Measurements from ENCODE around the gene ACAT2.
"Not testable (repeated sequence)": the region's sequence is repeated elsewhere in the genome, so short reads cannot be mapped to it uniquely, and the experiment has no call there.

The ACAT2 gene

DNA sequence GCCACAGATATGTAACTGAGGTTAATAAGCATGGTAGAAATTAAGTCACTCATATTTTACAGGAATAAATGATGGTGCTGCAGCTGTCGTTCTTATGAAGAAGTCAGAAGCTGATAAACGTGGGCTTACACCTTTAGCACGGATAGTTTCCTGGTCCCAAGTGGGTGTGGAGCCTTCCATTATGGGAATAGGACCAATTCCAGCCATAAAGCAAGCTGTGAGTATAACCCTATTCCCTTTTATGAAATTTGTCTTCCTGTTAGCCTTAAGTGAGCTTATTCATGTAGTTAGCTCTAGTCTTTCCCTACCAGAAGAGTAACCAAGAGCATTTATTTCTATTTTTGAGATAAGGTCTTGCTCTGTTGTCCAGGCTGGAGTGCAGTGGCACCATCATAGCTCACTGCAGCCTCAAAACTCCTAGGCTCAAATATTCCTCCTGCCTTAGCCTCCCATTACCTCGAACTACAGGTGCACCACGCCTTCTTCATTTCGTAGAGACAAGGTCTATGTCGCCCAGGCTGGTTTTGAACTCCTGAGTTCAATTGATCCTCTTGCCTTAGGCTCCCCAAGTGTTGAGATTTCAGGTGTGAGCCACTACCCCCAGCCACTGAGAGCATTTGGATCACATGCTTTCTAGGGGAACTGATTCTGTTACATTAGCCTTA is 15.5 kb downstream of the ACAT2 start:
- no peak for DNase-seq

- DNase-seq: no peak
These were observed 16.3 kb downstream of the ACAT2 start for GRCh38 chr6:159778131-159778530.

DNA sequence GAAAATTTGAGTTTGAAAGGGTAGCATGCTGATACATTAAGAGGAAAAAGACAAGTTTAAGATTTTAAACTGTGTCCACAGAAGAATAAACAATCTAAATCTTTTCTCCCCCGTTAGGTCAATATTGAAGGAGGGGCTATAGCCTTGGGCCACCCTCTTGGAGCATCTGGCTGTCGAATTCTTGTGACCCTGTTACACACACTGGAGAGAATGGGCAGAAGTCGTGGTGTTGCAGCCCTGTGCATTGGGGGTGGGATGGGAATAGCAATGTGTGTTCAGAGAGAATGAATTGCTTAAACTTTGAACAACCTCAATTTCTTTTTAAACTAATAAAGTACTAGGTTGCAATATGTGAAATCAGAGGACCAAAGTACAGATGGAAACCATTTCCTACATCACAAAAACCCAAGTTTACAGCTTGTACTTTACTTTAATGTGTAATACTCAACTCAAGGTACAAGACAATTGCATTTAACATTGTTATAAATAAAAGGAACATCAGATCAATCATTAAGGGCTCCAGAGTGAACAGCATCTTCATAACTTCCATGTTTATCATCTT is 16.8 kb downstream of the ACAT2 start:
- DNase-seq: no peak

GRCh38 chr6:159788276-159788675 is 26.4 kb downstream of the ACAT2 start:
- peak; percentile 28 for DNase-seq

- DNase-seq: peak; percentile 32
These were observed 27.0 kb downstream of the ACAT2 start for GRCh38 chr6:159788753-159789376.

DNA sequence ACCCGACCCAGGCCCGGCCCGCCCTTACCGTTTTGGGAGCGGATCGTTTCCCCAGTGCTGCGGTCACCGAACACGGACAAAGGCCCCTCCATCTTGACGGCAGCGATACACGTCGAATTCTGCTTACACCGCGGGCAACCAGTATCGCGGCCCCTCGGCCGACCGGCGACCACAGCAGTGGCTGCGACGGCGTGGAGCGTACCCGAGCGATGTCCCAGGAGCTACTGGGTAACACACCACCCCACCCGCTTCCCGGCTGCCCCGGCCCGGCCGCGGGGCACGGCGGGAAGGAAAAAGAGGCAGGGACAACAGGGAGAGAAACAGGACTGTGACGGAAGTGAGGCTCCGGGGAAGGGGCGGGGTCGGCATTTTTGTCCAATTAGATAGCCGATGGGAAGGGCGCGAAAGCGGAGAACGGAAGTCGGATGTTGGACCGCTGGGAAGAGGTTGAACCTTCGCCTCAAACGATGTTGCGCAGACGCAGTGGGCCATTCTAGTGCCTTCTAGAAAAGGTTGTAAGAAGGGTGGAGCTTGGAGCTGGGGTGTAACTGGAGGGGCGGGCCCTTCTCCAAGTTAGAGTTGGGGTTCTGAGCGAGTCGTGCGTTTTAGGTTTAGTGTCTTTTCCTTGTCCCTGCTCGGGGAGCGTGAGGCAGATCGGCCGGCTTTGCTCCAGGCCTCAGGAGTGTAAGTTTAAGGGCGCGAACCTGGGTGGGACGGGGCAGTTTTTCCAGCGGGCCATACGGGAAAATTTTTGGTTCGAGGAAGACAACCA is 27.7 kb downstream of the ACAT2 start, which contains the start of gene TCP1:
Gene TCP1 (minus strand): TSS at position 226 of the 772 bp plus-strand sequence. CDS start 134 bp downstream, at position 92.
- peak; percentile 99 for DNase-seq

GRCh38 chr6:159790149-159790955 is 28.5 kb downstream of the ACAT2 start, which contains the start of gene MRPL18:
TSS of gene MRPL18 (plus strand) at chr6:159790467. CDS start at chr6:159790588, 121 bp downstream.
- peak; percentile 91 for DNase-seq

- DNase-seq: peak; percentile 33
These were observed 29.2 kb downstream of the ACAT2 start for GRCh38 chr6:159790956-159791598.

- DNase-seq: not testable (repeated sequence)
These were observed 33.1 kb downstream of the ACAT2 start for GRCh38 chr6:159794976-159795375.

- no peak for DNase-seq
These were observed 35.7 kb downstream of the ACAT2 start for GRCh38 chr6:159797554-159797953.

- no peak for DNase-seq
These were observed 38.5 kb downstream of the ACAT2 start, which contains the start of gene PNLDC1 for GRCh38 chr6:159800141-159800865. TSS of gene PNLDC1 (plus strand) at chr6:159800276. CDS start at chr6:159800308, 32 bp downstream.

DNA sequence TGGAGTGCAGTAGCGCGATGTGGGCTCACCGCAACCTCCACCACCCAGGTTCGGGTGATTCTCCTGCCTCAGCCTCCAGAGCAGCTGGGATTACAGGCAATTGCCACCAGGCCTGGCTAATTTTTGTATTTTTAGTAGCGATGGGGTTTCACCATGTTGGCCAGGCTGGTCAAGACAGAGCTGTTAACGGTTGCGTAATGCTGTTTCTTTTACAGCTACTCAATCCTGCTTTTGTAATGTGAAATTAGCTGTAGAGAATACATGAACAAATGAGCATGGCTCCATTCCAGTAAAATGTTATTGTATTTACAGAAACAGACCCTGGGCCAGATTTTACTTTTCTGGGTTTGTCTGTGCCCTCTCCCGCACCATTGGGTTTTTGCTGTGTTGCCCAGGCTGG is 40.1 kb downstream of the ACAT2 start:
- DNase-seq: no peak

DNA sequence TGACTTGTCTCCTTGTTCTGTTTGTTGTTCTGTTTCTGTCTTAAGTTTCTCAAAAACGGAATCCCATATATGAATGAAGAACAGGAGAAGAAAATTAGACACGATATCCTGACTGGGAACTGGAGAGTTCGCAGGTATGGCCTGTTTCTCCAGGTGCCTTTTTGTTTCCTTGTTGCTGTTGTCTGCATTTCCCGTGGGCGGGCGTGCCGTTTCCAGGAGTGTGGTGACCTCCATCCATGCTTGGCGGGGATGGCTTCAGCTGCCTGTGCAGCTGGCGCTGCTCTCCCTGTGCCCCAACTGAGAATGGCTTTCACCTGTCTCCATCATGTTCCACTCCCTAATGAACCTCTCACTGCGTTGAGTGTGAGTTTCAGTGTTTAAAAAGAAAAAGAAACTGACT is 42.7 kb downstream of the ACAT2 start:
- DNase-seq: no peak

GRCh38 chr6:159805440-159806020 is 43.7 kb downstream of the ACAT2 start:
- DNase-seq: no peak

- DNase-seq: no peak
These were observed 44.2 kb downstream of the ACAT2 start for GRCh38 chr6:159806021-159806458.

GRCh38 chr6:159807150-159807858 is 45.5 kb downstream of the ACAT2 start:
- no peak for DNase-seq

DNA sequence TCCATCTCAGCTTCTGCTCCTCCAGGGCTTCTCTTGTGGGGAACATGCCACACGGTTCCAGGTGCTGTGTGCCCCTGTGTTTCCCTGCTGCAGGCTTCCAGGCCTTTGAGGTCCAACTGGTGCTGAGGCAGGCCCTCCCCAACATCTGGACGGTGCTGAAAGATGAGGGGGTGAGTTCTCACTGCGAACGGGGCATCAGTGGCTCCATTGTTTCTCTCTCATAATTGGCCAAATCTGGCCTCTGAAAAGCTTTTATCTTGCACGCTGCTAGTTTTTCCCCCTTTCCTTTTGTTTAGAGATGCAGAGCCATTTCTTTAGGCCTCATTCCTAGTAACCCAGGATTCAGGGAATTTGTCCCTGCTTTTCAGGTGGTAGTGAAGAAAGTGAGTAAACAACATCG is 46.8 kb downstream of the ACAT2 start:
- DNase-seq: no peak

DNA sequence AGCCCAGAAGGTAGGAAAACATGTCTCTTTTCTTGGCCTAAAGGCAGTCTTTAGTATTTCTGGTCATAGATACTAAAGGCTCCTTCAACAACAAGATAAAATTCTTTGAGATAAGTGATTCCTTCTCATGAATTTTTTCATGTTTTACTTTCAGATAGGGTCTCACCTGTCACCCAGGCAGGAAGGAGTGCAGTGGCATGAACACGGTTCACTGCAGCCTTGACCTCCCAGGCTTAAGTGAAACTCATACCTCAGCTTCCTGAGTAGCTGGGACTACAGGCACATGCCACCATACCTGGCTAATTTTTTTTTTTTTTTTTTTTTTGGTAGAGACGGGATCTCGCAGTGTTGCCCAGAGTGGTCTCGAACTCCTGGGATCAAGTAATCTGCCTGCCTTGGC is 47.3 kb downstream of the ACAT2 start:
- no peak for DNase-seq

- DNase-seq: no peak
These were observed 51.9 kb downstream of the ACAT2 start for GRCh38 chr6:159813781-159814180.

DNA sequence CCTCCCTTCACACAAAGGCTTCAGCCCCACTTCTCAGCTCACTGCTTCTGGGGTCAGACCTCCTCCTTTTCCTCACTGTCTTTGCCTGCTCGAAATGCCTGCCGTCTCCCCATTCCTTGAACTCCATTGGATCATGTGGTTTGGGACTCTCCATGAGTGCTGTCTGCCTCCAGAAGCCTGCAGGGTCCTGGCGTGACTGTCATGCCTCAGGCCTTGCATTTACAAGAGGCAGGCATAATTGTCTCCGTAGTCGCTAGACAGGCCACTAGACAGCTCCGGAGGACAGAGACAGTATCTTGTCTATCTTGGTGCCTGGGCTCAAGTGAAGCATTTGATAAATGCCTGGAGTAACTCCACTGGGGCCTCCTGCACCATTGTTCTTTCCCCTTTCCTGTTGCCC is 53.6 kb downstream of the ACAT2 start:
- no peak for DNase-seq

Measured in CD4-positive, alpha-beta T cell treated with Interleukin-10 for 1 hour (primary cell).